Left lung (tissue), 10 donors: ENCODE data around the gene COL4A2. TPM values are rescaled to one million over a fixed set of nuclear protein-coding genes. Genes with fewer than 3 reads are reported as not detected.

ENCODE experiments used
- ATAC-seq: fragments of 200-7000 bp; cut with Tn5 transposase; one replicate; pipeline ENCODE4 v1.9.1; 2020; ENCODE audit warnings: moderate library complexity
- DNase-seq, 4 donors: peaks; one replicate each; pipeline ENCODE4 v3.0.0-alpha.2; 2013 to 2020
- H3K27ac ChIP-seq, 2 donors: fragments of 200-600 bp; sonication (generic) in 1 of 2; one replicate each; pipeline versions ENCODE4 v1.5.0 to v1.8.0; 2020 to 2021
- H3K27me3 ChIP-seq, 2 donors: fragments of 200-600 bp; sonication (generic) in 1 of 2; one replicate each; pipeline versions ENCODE4 v1.5.0 to v1.8.0; 2020 to 2021
- H3K36me3 ChIP-seq, 2 donors: fragments of 200-600 bp; sonication (generic) in 1 of 2; one replicate each; pipeline versions ENCODE4 v1.5.0 to v1.8.0; 2020 to 2021
- H3K4me1 ChIP-seq, 2 donors: fragments of 200-600 bp; one replicate each; pipeline ENCODE4 v1.8.0; 2021
- H3K4me3 ChIP-seq, 2 donors: fragments of 200-600 bp; sonication (generic) in 1 of 2; one replicate each; pipeline versions ENCODE4 v1.5.0 to v1.8.0; 2020 to 2021; ENCODE audit warnings: mild to moderate bottlenecking in 1 of 2
- H3K9me3 ChIP-seq, 2 donors: fragments of 200-600 bp; sonication (generic) in 1 of 2; one replicate each; pipeline versions ENCODE4 v1.5.0 to v1.8.0; 2020 to 2021
- intact Hi-C, 2 donors: fragments of 100-400 bp; cut with DNase I; formaldehyde crosslinking; loops; one replicate each; pipeline versions ENCODE4 v1.11.2 to v1.14.2; 2022
- polyA plus RNA-seq, 6 donors: library from polyadenylated mRNA; unstranded; fragments of 120-200 nt; gene quantifications; one replicate each; pipeline ENCODE4 v1.2.1, GENCODE V29; 2013; ENCODE audit not compliant: insufficient read length in 6 of 6
- total RNA-seq, 2 donors: library from RNA; stranded (reverse); fragmentation: NEBNext Ultra II Directional; extraction: Animal tissue kit (Norgen Biotek cat#: 25700); gene quantifications; one replicate each; pipeline ENCODE4 v1.2.1, GENCODE V29; 2021
- TF ChIP-seq, protein P1 (sequence below), 2 donors: fragments of 200-600 bp; sonication (generic) in 1 of 2; IDR thresholded peaks; one replicate each; pipeline versions ENCODE4 v1.5.0 to v1.8.0; 2021; ENCODE audit warnings: antibody characterized with exemption in 2 of 2
- donor health status: DM: no; HTN: yes; CAD: no.
- donor health status: DM: no; HTN: no; CAD: no.

The COL4A2 gene
- total and polyA plus RNA-seq, 8 donors: 307 to 638 (median 395) TPM

DNA sequence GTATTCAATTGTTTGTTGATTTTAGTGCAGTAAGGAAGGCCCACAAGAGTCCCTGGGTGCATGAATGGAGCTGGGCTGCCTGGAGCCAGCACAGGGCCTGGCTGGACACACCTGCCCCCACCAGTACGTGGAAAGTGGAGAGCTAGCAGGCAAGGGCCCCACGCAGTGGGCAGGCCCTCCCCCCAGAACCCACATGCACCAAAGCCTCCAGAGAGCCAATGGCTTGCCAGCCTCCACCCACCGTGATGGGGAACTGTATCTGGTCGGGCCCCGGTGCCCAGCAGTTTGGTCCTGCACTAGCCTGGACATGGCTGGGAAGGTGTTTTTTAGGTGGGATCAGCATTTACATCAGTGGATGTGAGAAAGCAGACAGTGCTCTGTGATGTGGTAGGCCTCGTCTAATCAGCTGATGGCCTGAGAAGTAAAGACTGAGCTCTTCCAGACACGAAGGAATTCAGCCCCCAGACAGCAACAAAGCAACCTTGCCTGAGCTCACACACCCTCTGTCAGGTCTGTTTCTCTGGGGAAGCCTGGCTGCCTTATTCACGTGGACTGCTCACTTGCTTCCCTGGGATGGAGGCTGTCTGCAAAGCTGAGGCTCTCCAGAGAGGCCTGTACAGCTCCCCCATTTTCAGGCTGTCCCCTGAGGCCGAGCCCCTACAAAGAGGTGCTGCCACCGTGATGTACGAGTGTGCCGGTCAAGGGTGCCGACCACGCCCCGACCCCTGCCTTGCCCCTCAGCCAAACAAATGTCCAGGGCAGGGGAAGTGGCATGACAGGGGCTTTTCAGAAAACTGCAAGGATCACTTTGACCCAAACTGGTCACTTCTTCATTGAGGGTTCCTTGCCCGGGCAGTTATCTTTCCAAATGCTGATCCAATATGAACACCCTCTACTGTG, 226.9 kb downstream of the COL4A2 start:
- H3K36me3 ChIP-seq: peaks cover 0 to 4% of the 10 kb centered on the region in 2 donors
- no peak for ATAC-seq
- H3K27ac ChIP-seq: no peak overlapping the region
- TF ChIP-seq, protein P1, sequence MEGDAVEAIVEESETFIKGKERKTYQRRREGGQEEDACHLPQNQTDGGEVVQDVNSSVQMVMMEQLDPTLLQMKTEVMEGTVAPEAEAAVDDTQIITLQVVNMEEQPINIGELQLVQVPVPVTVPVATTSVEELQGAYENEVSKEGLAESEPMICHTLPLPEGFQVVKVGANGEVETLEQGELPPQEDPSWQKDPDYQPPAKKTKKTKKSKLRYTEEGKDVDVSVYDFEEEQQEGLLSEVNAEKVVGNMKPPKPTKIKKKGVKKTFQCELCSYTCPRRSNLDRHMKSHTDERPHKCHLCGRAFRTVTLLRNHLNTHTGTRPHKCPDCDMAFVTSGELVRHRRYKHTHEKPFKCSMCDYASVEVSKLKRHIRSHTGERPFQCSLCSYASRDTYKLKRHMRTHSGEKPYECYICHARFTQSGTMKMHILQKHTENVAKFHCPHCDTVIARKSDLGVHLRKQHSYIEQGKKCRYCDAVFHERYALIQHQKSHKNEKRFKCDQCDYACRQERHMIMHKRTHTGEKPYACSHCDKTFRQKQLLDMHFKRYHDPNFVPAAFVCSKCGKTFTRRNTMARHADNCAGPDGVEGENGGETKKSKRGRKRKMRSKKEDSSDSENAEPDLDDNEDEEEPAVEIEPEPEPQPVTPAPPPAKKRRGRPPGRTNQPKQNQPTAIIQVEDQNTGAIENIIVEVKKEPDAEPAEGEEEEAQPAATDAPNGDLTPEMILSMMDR (IDR thresholded peaks at IDR 0.05): no peak
- H3K9me3 ChIP-seq: no peaks in the 10 kb centered on the region
- intact Hi-C loops: no loop called here
- no peaks in the 10 kb centered on the region for H3K27me3 ChIP-seq
- H3K4me3 ChIP-seq: no peak overlapping the region
- peaks cover 6 to 90% of the 10 kb centered on the region in 2 donors for H3K4me1 ChIP-seq
- peak in 1 of 4 donors; percentile 25 for DNase-seq

DNA sequence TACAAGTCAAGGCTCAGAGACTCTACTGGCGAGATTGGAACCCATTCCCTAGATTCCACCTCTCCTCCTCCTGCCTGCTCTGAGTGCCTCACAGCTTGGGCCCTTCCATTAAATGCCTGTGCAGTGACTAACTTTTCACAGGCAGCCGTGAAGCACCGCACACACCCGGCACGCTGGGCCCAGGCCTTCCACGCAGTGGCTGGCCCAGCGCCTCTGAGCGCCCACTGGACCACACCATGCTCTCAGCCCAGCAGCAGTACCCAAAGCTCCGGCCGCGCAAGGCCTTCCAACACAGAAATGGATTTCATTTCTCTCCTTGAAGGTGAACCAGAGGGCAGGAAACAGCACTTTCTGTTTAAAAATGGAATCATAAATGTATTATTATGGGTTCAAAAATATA, 228.4 kb downstream of the COL4A2 start:
- peaks cover 6 to 96% of the 10 kb centered on the region in 2 donors for H3K4me1 ChIP-seq
- H3K9me3 ChIP-seq: no peaks in the 10 kb centered on the region
- intact Hi-C loops: no loop called here
- peak overlapping the region; percentile 27 to 82 for H3K27ac ChIP-seq
- DNase-seq: peak in 1 of 4 donors; percentile 15
- no peaks in the 10 kb centered on the region for H3K27me3 ChIP-seq
- no peak for ATAC-seq
- TF ChIP-seq, protein P1 (IDR thresholded peaks at IDR 0.05): no peak
- no peak overlapping the region for H3K4me3 ChIP-seq
- H3K36me3 ChIP-seq: peaks cover 0 to 4% of the 10 kb centered on the region in 2 donors

DNA sequence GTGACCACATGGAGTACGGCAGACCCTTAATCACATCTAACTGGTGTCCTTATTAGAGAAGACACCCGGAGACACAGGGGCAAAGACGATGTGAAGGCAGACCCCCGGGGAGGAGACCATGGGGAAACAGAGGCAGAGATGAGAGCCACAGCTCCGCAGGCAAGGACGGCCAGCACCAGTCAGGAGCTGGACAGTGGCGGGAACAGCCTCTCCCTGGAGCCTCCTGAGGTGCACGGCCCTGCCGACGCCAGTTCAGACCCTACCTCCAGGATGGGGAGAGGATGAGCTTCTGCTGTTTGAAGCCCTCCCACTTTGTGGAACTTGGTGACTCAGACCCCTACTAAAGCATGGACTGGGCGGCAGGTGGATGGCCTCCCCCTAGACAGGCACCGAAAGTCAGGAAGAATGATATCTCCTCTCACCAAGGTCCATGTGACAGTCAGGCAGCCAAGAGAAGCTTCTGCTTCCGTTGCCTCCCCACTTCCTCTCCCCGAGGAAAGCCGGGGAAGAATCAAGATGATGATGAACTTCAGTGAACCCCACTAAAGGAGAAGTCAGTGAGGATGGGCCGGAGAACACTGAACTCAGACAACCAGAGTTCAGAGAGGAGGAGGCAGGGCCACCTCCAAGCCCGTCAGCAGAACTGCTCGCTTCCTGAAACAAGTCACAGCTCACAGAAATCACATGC, 229.1 kb downstream of the COL4A2 start:
- peaks cover 0 to 4% of the 10 kb centered on the region in 2 donors for H3K36me3 ChIP-seq
- H3K4me3 ChIP-seq: no peak overlapping the region
- ATAC-seq: peak; percentile 75
- TF ChIP-seq, protein P1 (IDR thresholded peaks at IDR 0.05): no peak
- no peaks in the 10 kb centered on the region for H3K9me3 ChIP-seq
- intact Hi-C loops: no loop called here
- H3K27ac ChIP-seq: peak overlapping the region; percentile 27 to 82
- no peaks in the 10 kb centered on the region for H3K27me3 ChIP-seq
- peaks cover 10 to 97% of the 10 kb centered on the region in 2 donors for H3K4me1 ChIP-seq
- DNase-seq: peak in 3 of 4 donors; percentile 30 to 85 (median 85)

DNA sequence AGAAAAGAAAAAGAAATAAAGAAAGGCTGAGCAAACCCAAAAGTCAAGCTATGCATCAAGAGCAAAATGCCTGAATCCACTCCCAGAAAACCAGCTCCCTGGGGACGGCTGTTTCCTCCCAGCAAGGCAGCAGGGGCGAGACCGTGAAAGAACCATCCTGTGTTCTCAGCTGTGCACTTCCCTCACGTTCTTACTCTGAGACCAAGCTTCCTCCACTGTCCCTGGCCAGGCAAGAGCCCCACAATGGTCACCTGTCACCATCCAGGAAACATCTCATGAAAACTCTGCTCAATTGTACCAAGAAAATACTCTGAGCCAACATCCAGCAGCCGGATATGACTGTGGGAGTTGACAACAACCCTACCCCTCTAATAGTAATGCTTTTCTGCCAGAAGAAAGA, 231.5 kb downstream of the COL4A2 start:
- Histone ChIP-seq H3K4me1 (peaks cover 22 to 88% of the 10 kb centered on the region in 2 donors), H3K4me3 (no peak overlapping the region), H3K36me3 (peaks cover 0 to 13% of the 10 kb centered on the region in 2 donors), H3K9me3 (no peaks in the 10 kb centered on the region), H3K27me3 (no peaks in the 10 kb centered on the region), H3K27ac (peak overlapping the region in 1 of 2 donors; percentile 81)
- TF ChIP-seq, protein P1 (IDR thresholded peaks at IDR 0.05): no peak
- intact Hi-C loops: no loop called here
- peak; percentile 24 for ATAC-seq
- peak in 1 of 4 donors; percentile 45 for DNase-seq

DNA sequence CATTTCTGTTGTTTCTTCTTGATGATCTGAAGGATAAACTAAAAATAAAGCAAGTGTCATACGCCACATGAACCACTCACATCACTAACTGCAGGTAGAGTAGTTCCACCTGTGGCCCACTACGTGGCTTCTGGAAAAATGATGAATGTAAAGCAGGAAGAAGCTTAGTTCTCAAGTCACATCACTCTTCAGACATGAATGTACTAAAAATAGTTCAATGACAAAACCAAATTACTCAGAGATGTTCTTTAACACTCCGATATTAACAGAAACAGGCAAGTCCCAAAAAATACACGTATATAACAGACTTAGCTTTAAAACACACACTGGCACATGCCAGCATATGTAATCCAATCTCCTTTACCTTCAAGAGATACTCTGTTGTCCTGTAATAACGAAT, 232.8 kb downstream of the COL4A2 start:
- Histone ChIP-seq H3K4me3 (no peak overlapping the region), H3K4me1 (peaks cover 22 to 75% of the 10 kb centered on the region in 2 donors), H3K9me3 (no peaks in the 10 kb centered on the region), H3K27ac (no peak overlapping the region), H3K27me3 (no peaks in the 10 kb centered on the region), H3K36me3 (peaks cover 0 to 13% of the 10 kb centered on the region in 2 donors)
- ATAC-seq (no peak), DNase-seq (no peak)
- intact Hi-C loops: no loop called here
- TF ChIP-seq, protein P1 (IDR thresholded peaks at IDR 0.05): no peak
